ENCODE results near the gene RSPO3.

- TF ChIP-seq KDM1A (IDR thresholded peaks at IDR 0.05; ENCODE audit: low read depth) (no peak), HMGXB4 (CRISPR knock-in tag; IDR thresholded peaks at IDR 0.05; ENCODE audit: borderline replicate concordance) (no peak), EP300 (IDR thresholded peaks at IDR 0.05) (no peak), BHLHE40 (IDR thresholded peaks at IDR 0.05; ENCODE audit: low read depth, low read length) (no peak), MAZ (IDR thresholded peaks at IDR 0.05; ENCODE audit: borderline replicate concordance, low read depth, low read length) (no peak), CHD4 (IDR thresholded peaks at IDR 0.05; ENCODE audit: borderline replicate concordance) (no peak), REST (IDR thresholded peaks at IDR 0.05) (no peak), RAD21 (conservative IDR thresholded peaks at IDR 0.05 in 1 of 2, IDR thresholded peaks at IDR 0.05 in 1 of 2) (no peak), CBX8 (IDR thresholded peaks at IDR 0.05) (no peak), SMC3 (IDR thresholded peaks at IDR 0.05) (no peak), CTCF (IDR thresholded peaks at IDR 0.05) (no peak), HOXB13 (CRISPR knock-in tag; IDR thresholded peaks at IDR 0.05; ENCODE audit: low read depth) (no peak)
Observed at GRCh38 chr6:127219869-127220268, 101.4 kb downstream of the RSPO3 start.
